ENCODE results near the gene ZNF639. TPM values are rescaled to one million over a fixed set of nuclear protein-coding genes. Genes with fewer than 3 reads are reported as not detected.

Gene ZNF639
- total and polyA plus RNA-seq, 9 of the 15 experiments (the other 6 are each of a cell fraction or from before 2014, with no cell fraction given), result 17.6 to 88.1 (median 53.7) TPM

DNA sequence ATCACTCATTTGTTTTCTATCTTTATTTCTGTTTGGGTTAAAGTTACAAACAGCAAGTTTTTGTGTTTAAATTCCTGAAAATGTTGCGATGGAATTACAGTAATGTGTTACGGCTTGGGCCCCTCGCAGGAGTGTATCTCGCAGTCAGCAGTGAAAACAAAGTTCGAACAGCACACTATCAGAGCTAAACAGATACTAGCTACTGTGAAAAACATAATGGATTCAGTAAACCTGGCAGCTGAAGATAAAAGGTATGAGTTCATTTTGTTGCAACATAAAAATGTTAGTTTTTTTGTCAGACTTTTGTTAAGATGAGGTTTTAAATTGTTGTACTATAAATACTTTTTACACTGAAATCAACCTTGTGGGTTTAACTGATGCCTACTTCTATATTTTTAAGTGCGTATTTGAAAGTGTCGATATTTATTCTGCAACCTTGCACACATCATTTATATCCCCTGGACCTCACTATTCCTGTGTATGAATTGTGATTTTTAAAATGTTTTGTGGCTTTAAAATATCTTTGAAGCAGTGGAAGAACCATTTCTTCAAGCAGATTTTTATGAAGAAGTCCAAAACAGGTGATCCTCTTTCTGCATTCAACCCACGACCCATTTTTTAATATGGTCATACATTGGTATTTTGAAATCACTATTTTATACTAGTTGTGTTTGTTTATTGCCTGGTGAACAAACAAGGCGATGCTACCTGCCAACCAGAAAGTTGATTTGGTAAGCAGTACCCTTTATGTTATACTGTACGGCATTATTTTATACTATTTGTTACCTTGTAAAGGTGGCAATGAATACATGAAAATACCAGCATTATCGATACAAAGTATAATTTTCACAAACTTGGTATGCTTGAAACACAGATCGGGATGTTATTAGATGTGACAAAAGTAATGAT is 52.5 kb downstream of the ZNF639 start (continued):
- no peak for TF ChIP-seq ATF1 (CRISPR knock-in tag; IDR thresholded peaks at IDR 0.05)
- peak; percentile 40 for TF ChIP-seq ATF1 (tag; IDR thresholded peaks at IDR 0.05)
- TF ChIP-seq, protein P1, sequence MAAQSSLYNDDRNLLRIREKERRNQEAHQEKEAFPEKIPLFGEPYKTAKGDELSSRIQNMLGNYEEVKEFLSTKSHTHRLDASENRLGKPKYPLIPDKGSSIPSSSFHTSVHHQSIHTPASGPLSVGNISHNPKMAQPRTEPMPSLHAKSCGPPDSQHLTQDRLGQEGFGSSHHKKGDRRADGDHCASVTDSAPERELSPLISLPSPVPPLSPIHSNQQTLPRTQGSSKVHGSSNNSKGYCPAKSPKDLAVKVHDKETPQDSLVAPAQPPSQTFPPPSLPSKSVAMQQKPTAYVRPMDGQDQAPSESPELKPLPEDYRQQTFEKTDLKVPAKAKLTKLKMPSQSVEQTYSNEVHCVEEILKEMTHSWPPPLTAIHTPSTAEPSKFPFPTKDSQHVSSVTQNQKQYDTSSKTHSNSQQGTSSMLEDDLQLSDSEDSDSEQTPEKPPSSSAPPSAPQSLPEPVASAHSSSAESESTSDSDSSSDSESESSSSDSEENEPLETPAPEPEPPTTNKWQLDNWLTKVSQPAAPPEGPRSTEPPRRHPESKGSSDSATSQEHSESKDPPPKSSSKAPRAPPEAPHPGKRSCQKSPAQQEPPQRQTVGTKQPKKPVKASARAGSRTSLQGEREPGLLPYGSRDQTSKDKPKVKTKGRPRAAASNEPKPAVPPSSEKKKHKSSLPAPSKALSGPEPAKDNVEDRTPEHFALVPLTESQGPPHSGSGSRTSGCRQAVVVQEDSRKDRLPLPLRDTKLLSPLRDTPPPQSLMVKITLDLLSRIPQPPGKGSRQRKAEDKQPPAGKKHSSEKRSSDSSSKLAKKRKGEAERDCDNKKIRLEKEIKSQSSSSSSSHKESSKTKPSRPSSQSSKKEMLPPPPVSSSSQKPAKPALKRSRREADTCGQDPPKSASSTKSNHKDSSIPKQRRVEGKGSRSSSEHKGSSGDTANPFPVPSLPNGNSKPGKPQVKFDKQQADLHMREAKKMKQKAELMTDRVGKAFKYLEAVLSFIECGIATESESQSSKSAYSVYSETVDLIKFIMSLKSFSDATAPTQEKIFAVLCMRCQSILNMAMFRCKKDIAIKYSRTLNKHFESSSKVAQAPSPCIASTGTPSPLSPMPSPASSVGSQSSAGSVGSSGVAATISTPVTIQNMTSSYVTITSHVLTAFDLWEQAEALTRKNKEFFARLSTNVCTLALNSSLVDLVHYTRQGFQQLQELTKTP (IDR thresholded peaks at IDR 0.05; ENCODE audit: low read depth in 1 of 2, partially characterized antibody in 2 of 2), result peak in 1 of 2 experiments; percentile 62
- no peak for TF ChIP-seq NRF1 (conservative IDR thresholded peaks at IDR 0.05 in 1 of 2, IDR thresholded peaks at IDR 0.05 in 1 of 2)
- TF ChIP-seq POLR2AphosphoS5 (IDR thresholded peaks at IDR 0.05; ENCODE audit: control insufficient read depth, insufficient read depth, low read depth, low read length), result peak; percentile 96
- TF ChIP-seq JUND (IDR thresholded peaks at IDR 0.05; ENCODE audit: borderline replicate concordance, low read depth, low read length), result peak; percentile 88
- peak; percentile 60; the same call in 2 of the 3 replicates for TF ChIP-seq JUND (tag; IDR thresholded peaks at IDR 0.05; ENCODE audit: borderline replicate concordance, low read depth, low read length)
- TF ChIP-seq, protein P2, sequence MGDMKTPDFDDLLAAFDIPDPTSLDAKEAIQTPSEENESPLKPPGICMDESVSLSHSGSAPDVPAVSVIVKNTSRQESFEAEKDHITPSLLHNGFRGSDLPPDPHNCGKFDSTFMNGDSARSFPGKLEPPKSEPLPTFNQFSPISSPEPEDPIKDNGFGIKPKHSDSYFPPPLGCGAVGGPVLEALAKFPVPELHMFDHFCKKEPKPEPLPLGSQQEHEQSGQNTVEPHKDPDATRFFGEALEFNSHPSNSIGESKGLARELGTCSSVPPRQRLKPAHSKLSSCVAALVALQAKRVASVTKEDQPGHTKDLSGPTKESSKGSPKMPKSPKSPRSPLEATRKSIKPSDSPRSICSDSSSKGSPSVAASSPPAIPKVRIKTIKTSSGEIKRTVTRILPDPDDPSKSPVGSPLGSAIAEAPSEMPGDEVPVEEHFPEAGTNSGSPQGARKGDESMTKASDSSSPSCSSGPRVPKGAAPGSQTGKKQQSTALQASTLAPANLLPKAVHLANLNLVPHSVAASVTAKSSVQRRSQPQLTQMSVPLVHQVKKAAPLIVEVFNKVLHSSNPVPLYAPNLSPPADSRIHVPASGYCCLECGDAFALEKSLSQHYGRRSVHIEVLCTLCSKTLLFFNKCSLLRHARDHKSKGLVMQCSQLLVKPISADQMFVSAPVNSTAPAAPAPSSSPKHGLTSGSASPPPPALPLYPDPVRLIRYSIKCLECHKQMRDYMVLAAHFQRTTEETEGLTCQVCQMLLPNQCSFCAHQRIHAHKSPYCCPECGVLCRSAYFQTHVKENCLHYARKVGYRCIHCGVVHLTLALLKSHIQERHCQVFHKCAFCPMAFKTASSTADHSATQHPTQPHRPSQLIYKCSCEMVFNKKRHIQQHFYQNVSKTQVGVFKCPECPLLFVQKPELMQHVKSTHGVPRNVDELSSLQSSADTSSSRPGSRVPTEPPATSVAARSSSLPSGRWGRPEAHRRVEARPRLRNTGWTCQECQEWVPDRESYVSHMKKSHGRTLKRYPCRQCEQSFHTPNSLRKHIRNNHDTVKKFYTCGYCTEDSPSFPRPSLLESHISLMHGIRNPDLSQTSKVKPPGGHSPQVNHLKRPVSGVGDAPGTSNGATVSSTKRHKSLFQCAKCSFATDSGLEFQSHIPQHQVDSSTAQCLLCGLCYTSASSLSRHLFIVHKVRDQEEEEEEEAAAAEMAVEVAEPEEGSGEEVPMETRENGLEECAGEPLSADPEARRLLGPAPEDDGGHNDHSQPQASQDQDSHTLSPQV (IDR thresholded peaks at IDR 0.05), result peak; percentile 63; the same call in 1 of the 2 replicates

All from K562 (cell line).